GM18907 (cell line): ENCODE results near the gene NEAT1.

Experiments used
- ATAC-seq: cut with Tn5 transposase; IDR thresholded peaks from one replicate; pipeline ENCODE4 v1.9.1; 2021; ENCODE audit warnings: mild to moderate bottlenecking, moderate library complexity; ENCODE audit not compliant: unreplicated experiment

Gene NEAT1

DNA sequence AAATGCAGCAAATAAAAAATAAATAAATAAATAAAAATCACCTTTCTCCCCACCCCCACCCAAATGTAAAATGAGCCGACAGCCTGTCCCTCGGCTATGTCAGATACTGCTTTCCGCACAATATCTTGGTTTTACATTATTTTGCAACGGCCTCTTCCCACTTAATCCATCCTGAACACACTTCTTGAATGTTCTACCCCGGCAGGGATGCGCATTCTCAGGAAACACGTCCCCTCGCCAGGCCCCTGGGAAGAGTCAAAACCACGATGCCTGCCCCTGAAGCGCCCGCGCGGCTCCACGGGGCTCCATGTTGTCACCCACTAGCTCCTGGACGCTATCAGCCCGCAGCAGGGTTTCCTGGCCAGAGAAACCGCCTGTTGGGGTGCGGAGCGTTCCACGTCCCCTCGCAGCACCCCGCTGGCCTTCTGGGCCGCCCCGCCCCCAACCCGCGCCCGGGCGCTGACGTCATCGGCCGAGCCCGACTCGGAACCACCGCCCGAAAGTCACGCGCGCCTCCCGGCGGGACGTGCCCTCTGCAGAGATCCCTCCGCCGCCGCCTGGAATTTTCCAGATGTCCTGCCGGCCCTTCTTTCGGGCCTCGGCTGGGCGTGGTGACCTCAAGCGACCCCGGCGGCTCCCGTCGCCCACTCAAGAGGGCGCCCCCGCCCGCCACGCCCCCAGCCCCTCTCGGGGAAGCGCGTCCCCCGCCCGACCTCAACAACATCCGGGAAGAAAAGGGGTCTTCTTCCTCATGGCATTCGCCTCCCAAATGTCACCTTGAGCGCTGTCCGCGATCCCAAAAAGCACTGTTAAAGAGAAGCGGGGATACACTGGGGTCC is 585 bp upstream of the NEAT1 start:
- ATAC-seq, result no peak

GRCh38 chr11:65423516-65424204 is 1.1 kb downstream of the NEAT1 start:
- no peak for ATAC-seq

DNA sequence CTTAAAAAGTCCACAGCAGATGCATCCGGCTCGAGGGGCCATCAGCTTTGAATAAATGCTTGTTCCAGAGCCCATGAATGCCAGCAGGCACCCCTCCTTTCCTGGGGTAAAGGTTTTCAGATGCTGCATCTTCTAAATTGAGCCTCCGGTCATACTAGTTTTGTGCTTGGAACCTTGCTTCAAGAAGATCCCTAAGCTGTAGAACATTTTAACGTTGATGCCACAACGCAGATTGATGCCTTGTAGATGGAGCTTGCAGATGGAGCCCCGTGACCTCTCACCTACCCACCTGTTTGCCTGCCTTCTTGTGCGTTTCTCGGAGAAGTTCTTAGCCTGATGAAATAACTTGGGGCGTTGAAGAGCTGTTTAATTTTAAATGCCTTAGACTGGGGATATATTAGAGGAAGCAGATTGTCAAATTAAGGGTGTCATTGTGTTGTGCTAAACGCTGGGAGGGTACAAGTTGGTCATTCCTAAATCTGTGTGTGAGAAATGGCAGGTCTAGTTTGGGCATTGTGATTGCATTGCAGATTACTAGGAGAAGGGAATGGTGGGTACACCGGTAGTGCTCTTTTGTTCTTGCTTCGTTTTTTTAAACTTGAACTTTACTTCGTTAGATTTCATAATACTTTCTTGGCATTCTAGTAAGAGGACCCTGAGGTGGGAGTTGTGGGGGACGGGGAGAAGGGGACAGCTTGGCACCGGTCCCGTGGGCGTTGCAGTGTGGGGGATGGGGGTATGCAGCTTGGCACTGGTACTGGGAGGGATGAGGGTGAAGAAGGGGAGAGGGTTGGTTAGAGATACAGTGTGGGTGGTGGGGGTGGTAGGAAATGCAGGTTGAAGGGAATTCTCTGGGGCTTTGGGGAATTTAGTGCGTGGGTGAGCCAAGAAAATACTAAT is 1.9 kb downstream of the NEAT1 start:
- no peak for ATAC-seq

DNA sequence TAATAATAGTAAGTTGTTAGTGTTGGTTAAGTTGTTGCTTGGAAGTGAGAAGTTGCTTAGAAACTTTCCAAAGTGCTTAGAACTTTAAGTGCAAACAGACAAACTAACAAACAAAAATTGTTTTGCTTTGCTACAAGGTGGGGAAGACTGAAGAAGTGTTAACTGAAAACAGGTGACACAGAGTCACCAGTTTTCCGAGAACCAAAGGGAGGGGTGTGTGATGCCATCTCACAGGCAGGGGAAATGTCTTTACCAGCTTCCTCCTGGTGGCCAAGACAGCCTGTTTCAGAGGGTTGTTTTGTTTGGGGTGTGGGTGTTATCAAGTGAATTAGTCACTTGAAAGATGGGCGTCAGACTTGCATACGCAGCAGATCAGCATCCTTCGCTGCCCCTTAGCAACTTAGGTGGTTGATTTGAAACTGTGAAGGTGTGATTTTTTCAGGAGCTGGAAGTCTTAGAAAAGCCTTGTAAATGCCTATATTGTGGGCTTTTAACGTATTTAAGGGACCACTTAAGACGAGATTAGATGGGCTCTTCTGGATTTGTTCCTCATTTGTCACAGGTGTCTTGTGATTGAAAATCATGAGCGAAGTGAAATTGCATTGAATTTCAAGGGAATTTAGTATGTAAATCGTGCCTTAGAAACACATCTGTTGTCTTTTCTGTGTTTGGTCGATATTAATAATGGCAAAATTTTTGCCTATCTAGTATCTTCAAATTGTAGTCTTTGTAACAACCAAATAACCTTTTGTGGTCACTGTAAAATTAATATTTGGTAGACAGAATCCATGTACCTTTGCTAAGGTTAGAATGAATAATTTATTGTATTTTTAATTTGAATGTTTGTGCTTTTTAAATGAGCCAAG is 2.7 kb downstream of the NEAT1 start:
- no peak for ATAC-seq

GRCh38 chr11:65425971-65426838 is 3.6 kb downstream of the NEAT1 start:
- ATAC-seq, result no peak

- no peak for ATAC-seq
These were observed 4.5 kb downstream of the NEAT1 start for GRCh38 chr11:65426839-65427690.

GRCh38 chr11:65427691-65428577 is 5.3 kb downstream of the NEAT1 start:
- no peak for ATAC-seq

DNA sequence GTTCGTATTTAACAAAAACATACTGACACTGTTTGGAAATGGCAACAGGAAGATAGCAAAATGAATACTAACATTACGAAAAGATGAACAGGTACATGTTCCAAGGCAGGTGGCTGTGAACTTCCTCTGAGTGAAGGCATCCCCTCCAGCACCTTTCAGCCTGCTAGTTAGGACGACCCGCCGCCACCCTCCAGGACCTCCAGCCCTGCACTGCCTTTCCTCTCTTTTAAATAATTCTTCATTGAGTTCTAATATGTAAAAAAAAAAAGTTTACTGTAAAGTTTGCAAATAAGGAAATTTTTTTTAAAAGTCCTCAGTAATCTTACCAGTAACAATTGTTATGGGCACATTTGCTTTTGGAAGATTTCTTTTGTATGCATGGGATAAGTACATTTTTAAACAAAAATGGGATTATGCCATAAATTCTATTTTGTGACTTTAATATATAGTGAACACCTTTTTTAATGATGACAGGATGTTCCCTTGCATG is 6.0 kb downstream of the NEAT1 start:
- no peak for ATAC-seq

- no peak for ATAC-seq
These were observed 6.6 kb downstream of the NEAT1 start for GRCh38 chr11:65429068-65429681.

DNA sequence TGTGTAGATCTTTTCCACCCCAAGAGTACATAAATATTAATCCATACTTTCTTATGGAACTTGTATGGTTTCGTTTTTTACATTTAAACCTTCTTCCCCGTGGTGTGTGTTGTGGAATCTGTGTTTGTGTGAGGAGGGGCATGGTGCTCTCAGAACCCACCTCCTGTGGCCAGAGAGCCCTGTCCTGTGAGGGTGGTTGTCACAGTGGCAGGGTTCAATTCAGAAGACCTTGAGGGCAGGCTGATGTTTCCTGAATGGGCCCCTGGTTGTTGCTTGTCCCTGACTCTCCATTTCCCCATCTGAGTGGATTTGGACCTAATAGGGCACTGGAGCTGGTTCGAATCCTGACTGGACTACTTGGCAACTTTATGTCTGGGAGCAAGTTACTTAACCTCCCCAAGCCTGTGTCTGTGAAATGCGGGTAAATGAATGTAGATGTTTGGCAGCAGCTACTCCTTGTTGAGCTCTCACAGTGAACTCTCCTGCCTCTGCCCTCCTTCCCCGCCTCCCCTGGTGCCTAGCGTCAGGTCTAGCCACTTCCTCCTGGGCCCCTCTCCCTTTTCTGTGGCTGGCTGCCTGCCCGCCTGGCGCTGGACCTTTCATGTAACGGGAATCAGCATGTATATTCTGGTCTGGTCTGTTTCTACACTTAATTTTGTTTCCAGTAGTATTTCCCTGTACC is 7.3 kb downstream of the NEAT1 start:
- no peak for ATAC-seq

- ATAC-seq, result no peak
These were observed 8.0 kb downstream of the NEAT1 start for GRCh38 chr11:65430406-65431217.

DNA sequence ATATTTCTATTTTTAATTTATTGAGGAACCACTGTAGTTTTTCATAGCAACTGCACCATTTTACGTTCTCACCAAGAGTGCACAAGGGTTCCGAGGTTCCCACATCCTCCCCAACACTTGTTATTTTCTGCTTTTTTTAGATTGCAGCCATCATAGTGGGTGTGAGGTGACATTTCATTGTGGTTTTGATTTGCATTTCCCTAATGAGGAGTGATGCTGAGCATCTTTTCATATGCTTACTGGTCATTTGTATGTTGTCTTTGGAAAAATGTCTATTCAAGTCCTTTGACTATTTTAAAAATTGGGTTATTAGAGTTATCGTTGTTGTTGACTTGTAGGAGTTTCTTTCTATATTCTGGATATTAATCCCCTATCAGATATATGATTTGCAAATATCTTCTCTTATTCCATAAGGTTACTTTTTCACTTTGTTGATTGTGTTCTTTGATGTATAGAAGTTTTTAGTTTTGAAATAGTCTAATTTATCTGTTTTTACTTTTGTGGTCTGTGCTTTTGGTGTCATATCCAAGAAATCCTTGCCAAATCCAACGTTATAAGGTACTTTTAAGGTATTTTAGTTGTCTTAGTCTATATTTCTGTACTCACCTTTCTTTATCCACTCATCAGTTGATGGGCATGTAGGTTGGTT is 9.0 kb downstream of the NEAT1 start:
- no peak for ATAC-seq

- ATAC-seq, result no peak
These were observed 9.6 kb downstream of the NEAT1 start for GRCh38 chr11:65432100-65432650.

- ATAC-seq, result no peak
These were observed 10.3 kb downstream of the NEAT1 start for GRCh38 chr11:65432686-65433582.
